Ovary (tissue), 9 donors: ENCODE results near the gene CRHR2. TPM values are rescaled to one million over a fixed set of nuclear protein-coding genes. Genes with fewer than 3 reads are reported as not detected.

Experiments used
- DNase-seq, 5 donors: peaks; one replicate each; pipeline ENCODE4 v3.0.0-alpha.2; 2019 to 2020
- H3K27ac ChIP-seq, 2 donors: fragments of 200-600 bp; one replicate each; pipeline versions ENCODE4 v1.5.1 to v1.8.0; 2019 to 2022
- H3K27me3 ChIP-seq: fragments of 200-600 bp; one replicate; pipeline ENCODE4 v1.8.0; 2022
- H3K36me3 ChIP-seq: fragments of 200-600 bp; sonication (generic); one replicate; pipeline ENCODE4 v1.5.1; 2019
- H3K4me1 ChIP-seq: one replicate; pipeline ENCODE4 v1.8.1; 2013; ENCODE audit warnings: mild to moderate bottlenecking, moderate library complexity; ENCODE audit not compliant: insufficient read depth
- H3K4me3 ChIP-seq: fragments of 200-600 bp; sonication (generic); one replicate; pipeline ENCODE4 v1.5.1; 2017
- H3K9me3 ChIP-seq, 2 donors: fragments of 200-600 bp in 1 of 2; sonication (generic) in 1 of 2; one replicate each; pipeline versions ENCODE4 v1.5.1 to v1.8.1; 2013 to 2019; ENCODE audit warnings: mild to moderate bottlenecking in 1 of 2, moderate library complexity in 1 of 2
- CTCF ChIP-seq, 3 donors: fragments of 450-650 bp in 2 of 3; fragments of 200-600 bp in 1 of 3; IDR thresholded peaks; one replicate each; pipeline versions ENCODE4 v1.5.1 to v1.8.0; 2016 to 2022; ENCODE audit warnings: antibody characterized with exemption in 3 of 3, mild to moderate bottlenecking in 1 of 3
- EP300 ChIP-seq: sonication (generic); formaldehyde crosslinking; IDR thresholded peaks from one replicate; pipeline ENCODE4 v1.6.1; 2017; ENCODE audit warnings: antibody characterized with exemption
- POLR2A ChIP-seq: fragments of 450-650 bp; IDR thresholded peaks from one replicate; pipeline ENCODE4 v1.6.1; 2017; ENCODE audit warnings: antibody characterized with exemption, mild to moderate bottlenecking, moderate library complexity
- WGBS, 3 donors: extraction: QIAGEN DNeasy Blood & Tissue Kit in 1 of 3; methylation state at CpG; one replicate each; pipeline versions ENCODE4 v1.1.5 to v1.1.7; 2013 to 2017; 5-methylcytosine and 5-hydroxymethylcytosine counted together
- intact Hi-C, 4 donors: fragments of 100-400 bp; cut with DNase I; formaldehyde crosslinking; loops; one replicate each; pipeline versions ENCODE4 v1.11.0 to v1.15.1; 2022 to 2023
- polyA plus RNA-seq, 2 donors: library from polyadenylated mRNA; stranded (reverse); fragments of 200-250 nt in 1 of 2; fragments of 350-450 nt in 1 of 2; fragmentation: Illumina TruSeq in 1 of 2; extraction: RNeasy Lipid Tissue Mini Kit (QIAGEN cat#74804) in 1 of 2; gene quantifications; one replicate each; pipeline ENCODE4 v1.2.3, GENCODE V29; 2013 to 2014
- total RNA-seq, 7 donors: library from RNA; depleted of rRNA in 2 of 7; stranded (reverse); fragments of >200 nt in 2 of 7; fragmentation: NEBNext Ultra II Directional in 3 of 7; extraction: Animal tissue kit (Norgen Biotek cat#: 25700) in 3 of 7; gene quantifications; one replicate each; pipeline versions ENCODE4 v1.1.0 to v1.2.4, GENCODE V29; 2016 to 2023
- donor health status: DM: no; HTN: no; CAD: no; lungs with moderate emphysema.
- donor health status: DM: no; HTN: no; CAD: no.
- donor health status: Bipolar disorder and iron deficiency.
- donor health status: DM: yes; HTN: yes; CAD: no.
- donor health status: DM: no; HTN: no; CAD: no.
- donor health status: DM: yes; HTN: yes; CAD: no.

CRHR2 gene
- total and polyA plus RNA-seq, 9 donors: 0.08 to 1.1 (median 0.77) TPM; not detected in 4

GRCh38 chr7:30656006-30656957, 26.0 kb downstream of the CRHR2 start:
- intact Hi-C loops: no loop called here
- WGBS, 3 donors: 75 to 84% (median 79%) methylated on average over 21 of the region's 21 CpGs
- no peaks in the 10 kb centered on the region for H3K27me3 ChIP-seq
- H3K4me3 ChIP-seq: no peak overlapping the region
- H3K36me3 ChIP-seq: no peaks in the 10 kb centered on the region
- H3K27ac ChIP-seq: no peak overlapping the region
- TF ChIP-seq CTCF (IDR thresholded peaks at IDR 0.05) (no peak), POLR2A (no peak), EP300 (no peak)
- no peak for DNase-seq
- no peaks in the 10 kb centered on the region for H3K9me3 ChIP-seq
- H3K4me1 ChIP-seq: no peaks in the 10 kb centered on the region

GRCh38 chr7:30655096-30655970, 26.9 kb downstream of the CRHR2 start:
- Histone ChIP-seq H3K36me3 (no peaks in the 10 kb centered on the region), H3K27me3 (no peaks in the 10 kb centered on the region), H3K27ac (no peak overlapping the region), H3K4me3 (no peak overlapping the region), H3K9me3 (no peaks in the 10 kb centered on the region), H3K4me1 (no peaks in the 10 kb centered on the region)
- WGBS, 3 donors: 90 to 92% (median 92%) methylated on average over 20 to 22 of the region's 22 CpGs
- TF ChIP-seq POLR2A: no peak
- TF ChIP-seq EP300: no peak
- no peak for TF ChIP-seq CTCF (IDR thresholded peaks at IDR 0.05)
- intact Hi-C loops: no loop called here
- no peak for DNase-seq

GRCh38 chr7:30654296-30655090, 27.8 kb downstream of the CRHR2 start:
- intact Hi-C loops: no loop called here
- no peaks in the 10 kb centered on the region for H3K4me1 ChIP-seq
- H3K27ac ChIP-seq: no peak overlapping the region
- no peaks in the 10 kb centered on the region for H3K36me3 ChIP-seq
- no peak for DNase-seq
- H3K4me3 ChIP-seq: no peak overlapping the region
- H3K9me3 ChIP-seq: no peaks in the 10 kb centered on the region
- WGBS, 3 donors: 86 to 91% (median 90%) methylated on average over 15 of the region's 15 CpGs
- no peaks in the 10 kb centered on the region for H3K27me3 ChIP-seq
- no peak for TF ChIP-seq CTCF (IDR thresholded peaks at IDR 0.05)
- TF ChIP-seq POLR2A: no peak
